B cell (primary cell): ENCODE data around the gene HAO2. TPM values are rescaled to one million over a fixed set of nuclear protein-coding genes. Genes with fewer than 3 reads are reported as not detected.

Source experiments
- ATAC-seq: fragments of 200-7000 bp; cut with Tn5 transposase; one replicate; pipeline ENCODE4 v1.10.0; 2021; ENCODE audit warnings: low read depth, mild to moderate bottlenecking, moderate number of reproducible peaks, moderate library complexity
- CTCF ChIA-PET: fragments of 350-600 bp; sonication (Branson Sonifier 250); formaldehyde crosslinking; loops from one replicate; lab custom pipeline; 2021; ENCODE audit warnings: antibody characterized with exemption, inconsistent platforms; lab: Charles Lee
- POLR2A ChIA-PET: fragments of 350-600 bp; sonication (Branson Sonifier 250); formaldehyde crosslinking; loops from one replicate; lab custom pipeline; 2021; ENCODE audit warnings: antibody characterized with exemption; lab: Charles Lee
- DNase-seq: peaks from one replicate; pipeline ENCODE4 v3.0.0; 2013
- H2AFZ ChIP-seq: 2 replicates; pipeline ENCODE4 v1.6.1; 2012; ENCODE audit warnings: mild to moderate bottlenecking, low read depth, low read length; ENCODE audit not compliant: insufficient read depth, poor library complexity, severe bottlenecking
- H3K27ac ChIP-seq, 2 donors: 1 replicate in 1 of 2; 2 replicates in 1 of 2; pipeline ENCODE4 v1.5.1; 2012 to 2013; ENCODE audit warnings: low read length in 2 of 2, mild to moderate bottlenecking in 2 of 2, moderate library complexity in 1 of 2
- H3K27me3 ChIP-seq, 4 experiments: fragments of 200-600 bp in 1 of 4; sonication (generic) in 1 of 4; replicated peaks in 1 of 4; 1 replicate in 2 of 4; 2 replicates in 2 of 4; pipeline versions ENCODE4 v1.6.1 to v1.7.0; 2013 to 2016; ENCODE audit warnings: low read length in 3 of 4, mild to moderate bottlenecking in 2 of 4, mixed read lengths in 1 of 4, moderate library complexity in 1 of 4; ENCODE audit not compliant: insufficient read depth in 4 of 4, control insufficient read depth in 3 of 4; ENCODE audit errors: control extremely low read depth in 1 of 4
- H3K36me3 ChIP-seq, 2 experiments: replicated peaks in 1 of 2; 1 replicate in 1 of 2; 2 replicates in 1 of 2; pipeline versions ENCODE4 v1.6.1 to v1.7.1; 2013; ENCODE audit warnings: low read length in 1 of 2; ENCODE audit not compliant: insufficient read depth in 2 of 2, control insufficient read depth in 1 of 2; ENCODE audit errors: control extremely low read depth in 1 of 2, extremely low read depth in 1 of 2
- H3K4me1 ChIP-seq, 2 donors: fragments of 200-600 bp in 1 of 2; sonication (generic) in 1 of 2; 1 replicate in 1 of 2; 2 replicates in 1 of 2; pipeline versions ENCODE4 v1.5.1 to v1.6.1; 2013 to 2017; ENCODE audit warnings: low read length in 2 of 2; ENCODE audit not compliant: control insufficient read depth in 2 of 2, insufficient read depth in 2 of 2
- H3K4me2 ChIP-seq: replicated peaks from 2 replicates; pipeline ENCODE3; 2012; ENCODE audit warnings: mild to moderate bottlenecking, low read depth, low read length; ENCODE audit not compliant: poor library complexity, severe bottlenecking
- H3K4me3 ChIP-seq, 5 experiments: fragments of 200-600 bp in 1 of 5; sonication (generic) in 1 of 5; 1 replicate in 3 of 5; 2 replicates in 2 of 5; pipeline versions ENCODE4 v1.5.1 to v1.7.0; 2011 to 2016; ENCODE audit warnings: low read length in 4 of 5, mild to moderate bottlenecking in 4 of 5, low read depth in 2 of 5, control low read depth in 1 of 5, moderate library complexity in 1 of 5; ENCODE audit not compliant: insufficient read depth in 1 of 5; ENCODE audit errors: control extremely low read depth in 1 of 5, extremely low read depth in 1 of 5
- H3K79me2 ChIP-seq: fragments of 200-600 bp; sonication (generic); one replicate; pipeline ENCODE4 v1.6.0; 2016; ENCODE audit warnings: low read length; ENCODE audit not compliant: control insufficient read depth, insufficient read depth
- H3K9ac ChIP-seq: fragments of 200-600 bp; sonication (generic); 2 replicates; pipeline ENCODE4 v1.6.1; 2017; ENCODE audit warnings: mild to moderate bottlenecking, low read length, moderate library complexity
- H3K9me3 ChIP-seq, 3 donors: one replicate each; pipeline versions ENCODE4 v1.6.1 to v1.7.1; 2013; ENCODE audit warnings: low read length in 2 of 3; ENCODE audit not compliant: control insufficient read depth in 2 of 3, insufficient read depth in 1 of 3; ENCODE audit errors: control extremely low read depth in 1 of 3
- H4K20me1 ChIP-seq: 2 replicates; pipeline ENCODE4 v1.6.0; 2012; ENCODE audit warnings: mild to moderate bottlenecking, low read length; ENCODE audit not compliant: insufficient read depth, control insufficient read depth, poor library complexity, severe bottlenecking
- H3K27ac Mint-ChIP-seq: one replicate; pipeline ENCODE4 v1.8.0; 2021; ENCODE audit warnings: mixed read lengths
- H3K27me3 Mint-ChIP-seq: one replicate; pipeline ENCODE4 v1.8.0; 2021; ENCODE audit warnings: mixed read lengths
- H3K4me1 Mint-ChIP-seq: one replicate; pipeline ENCODE4 v1.8.0; 2021; ENCODE audit warnings: mixed read lengths
- H3K4me3 Mint-ChIP-seq: one replicate; pipeline ENCODE4 v1.8.0; 2021; ENCODE audit warnings: mixed read lengths
- H3K9me3 Mint-ChIP-seq: one replicate; pipeline ENCODE4 v1.8.0; 2022; ENCODE audit warnings: mixed read lengths; ENCODE audit not compliant: insufficient read depth
- CTCF ChIP-seq: fragments of 200-600 bp; IDR thresholded peaks from one replicate; pipeline ENCODE4 v1.8.0; 2022; ENCODE audit warnings: antibody characterized with exemption, mild to moderate bottlenecking
- EZH2 ChIP-seq: IDR thresholded peaks from 2 replicates; pipeline ENCODE4 v1.6.1; 2012; ENCODE audit warnings: borderline replicate concordance, low read depth, mild to moderate bottlenecking, moderate library complexity, low read length; ENCODE audit not compliant: insufficient read depth, poor library complexity, severe bottlenecking
- WGBS: methylation state at CpG from one replicate; pipeline ENCODE4 v1.1.5; 2013; ENCODE audit warnings: missing lambda C conversion rate; ENCODE audit not compliant: insufficient coverage; 5-methylcytosine and 5-hydroxymethylcytosine counted together
- intact Hi-C: fragments of 100-400 bp; cut with micrococcal nuclease; formaldehyde crosslinking; loops from one replicate; pipeline ENCODE4 v1.10.0; 2022
- polyA plus RNA-seq: library from polyadenylated mRNA; depleted of rRNA; stranded (reverse); fragments of >200 nt; gene quantifications from 2 replicates; pipeline ENCODE4 v1.2.3, GENCODE V29; 2012
- total RNA-seq, 2 donors: library from RNA; stranded (reverse); fragments of 120-200 nt in 1 of 2; gene quantifications; 1 replicate in 1 of 2; 2 replicates in 1 of 2; pipeline versions ENCODE4 v1.2.3 to v1.2.4, GENCODE V29; 2013 to 2022

HAO2 gene
- total and polyA plus RNA-seq, 2 donors (not counting 1 experiment from before 2014, with no cell fraction given), result not detected

GRCh38 chr1:119385650-119386049 lies 17.1 kb downstream of the HAO2 start:
- Mint-ChIP-seq H3K4me3 (no peak overlapping the region), H3K4me1 (no peaks in the 10 kb centered on the region), H3K27ac (no peak overlapping the region), H3K9me3 (no peaks in the 10 kb centered on the region), H3K27me3 (peaks cover 10% of the 10 kb centered on the region)
- intact Hi-C loops, result no loop called here
- H3K36me3 ChIP-seq, result no peaks in the 10 kb centered on the region
- no peaks in the 10 kb centered on the region for H3K79me2 ChIP-seq
- no peaks in the 10 kb centered on the region for H3K4me1 ChIP-seq
- no peaks in the 10 kb centered on the region for H3K27me3 ChIP-seq
- no peak overlapping the region for H3K4me2 ChIP-seq
- ATAC-seq (no peak), DNase-seq (no peak)
- H2AFZ ChIP-seq, result no peak overlapping the region
- H3K9me3 ChIP-seq, result no peaks in the 10 kb centered on the region
- H3K4me3 ChIP-seq, result no peak overlapping the region
- no peak overlapping the region for H3K27ac ChIP-seq
- CTCF ChIA-PET, result no interaction called here
- no CpG with 5 or more reads among the region's 1 CpG for WGBS
- no peaks in the 10 kb centered on the region for H4K20me1 ChIP-seq
- no peak for TF ChIP-seq EZH2
- TF ChIP-seq CTCF, result no peak
- POLR2A ChIA-PET, result no interaction called here
- H3K9ac ChIP-seq, result no peak overlapping the region

- DNase-seq (no peak), ATAC-seq (no peak)
- Histone ChIP-seq H3K9ac (no peak overlapping the region), H3K4me3 (no peak overlapping the region), H3K79me2 (no peaks in the 10 kb centered on the region), H3K4me2 (no peak overlapping the region), H4K20me1 (no peaks in the 10 kb centered on the region), H2AFZ (no peak overlapping the region), H3K36me3 (no peaks in the 10 kb centered on the region), H3K9me3 (no peaks in the 10 kb centered on the region), H3K27me3 (no peaks in the 10 kb centered on the region), H3K27ac (no peak overlapping the region), H3K4me1 (no peaks in the 10 kb centered on the region)
- ChIA-PET POLR2A (no interaction called here), CTCF (no interaction called here)
- H3K4me3 Mint-ChIP-seq, result no peak overlapping the region
- intact Hi-C loops, result no loop called here
- no peaks in the 10 kb centered on the region for H3K4me1 Mint-ChIP-seq
- WGBS, result 73% methylated on average over 2 of the region's 3 CpGs
- no peak overlapping the region for H3K27ac Mint-ChIP-seq
- H3K9me3 Mint-ChIP-seq, result no peaks in the 10 kb centered on the region
- peaks cover 10% of the 10 kb centered on the region for H3K27me3 Mint-ChIP-seq
- no peak for TF ChIP-seq CTCF
- no peak for TF ChIP-seq EZH2
Measured at GRCh38 chr1:119387858-119388257, 19.3 kb downstream of the HAO2 start.
